Mucosa of descending colon (tissue), 3 donors: ENCODE data around the gene CDK5RAP2. TPM values are rescaled to one million over a fixed set of nuclear protein-coding genes. Genes with fewer than 3 reads are reported as not detected.

Experiments used
- ATAC-seq: fragments of 200-7000 bp; cut with Tn5 transposase; one replicate; pipeline ENCODE4 v1.9.1; 2020; ENCODE audit warnings: mild to moderate bottlenecking, moderate library complexity
- DNase-seq, 3 donors: peaks; one replicate each; pipeline ENCODE4 v3.0.0-alpha.2; 2020
- H3K36me3 ChIP-seq: fragments of 200-600 bp; one replicate; pipeline ENCODE4 v1.8.0; 2021; ENCODE audit warnings: low read depth, mild to moderate bottlenecking
- H3K4me1 ChIP-seq: fragments of 200-600 bp; one replicate; pipeline ENCODE4 v1.8.0; 2021; ENCODE audit warnings: low read depth, mild to moderate bottlenecking
- H3K4me3 ChIP-seq: fragments of 200-600 bp; one replicate; pipeline ENCODE4 v1.8.0; 2021; ENCODE audit warnings: mild to moderate bottlenecking
- H3K9me3 ChIP-seq: fragments of 200-600 bp; one replicate; pipeline ENCODE4 v1.8.0; 2021; ENCODE audit warnings: mild to moderate bottlenecking
- intact Hi-C, 2 donors: fragments of 100-400 bp; cut with DNase I in 1 of 2; cut with micrococcal nuclease in 1 of 2; formaldehyde crosslinking; loops; one replicate each; pipeline versions ENCODE4 v1.11.0 to v1.11.1; 2022; cut with DNase I, micrococcal nuclease
- total RNA-seq, 3 donors: library from RNA; stranded (reverse); fragmentation: NEBNext Ultra II Directional in 2 of 3; extraction: Animal tissue kit (Norgen Biotek cat#: 25700) in 2 of 3; gene quantifications; one replicate each; pipeline versions ENCODE4 v1.2.1 to v1.2.4, GENCODE V29; 2021 to 2023
- TF ChIP-seq, protein P1 (sequence below): fragments of 200-600 bp; IDR thresholded peaks from one replicate; pipeline ENCODE4 v1.8.0; 2022; ENCODE audit warnings: antibody characterized with exemption, mild to moderate bottlenecking
- donor health status: DM: no; HTN: no; CAD: no; lungs with moderate emphysema.
- donor health status: DM: no; HTN: no; CAD: no.
- donor health status: DM: no; HTN: yes; CAD: no.

CDK5RAP2 gene
- total RNA-seq, 3 donors from 2014 or later = 27.0 to 62.4 (median 35.1) TPM

DNA sequence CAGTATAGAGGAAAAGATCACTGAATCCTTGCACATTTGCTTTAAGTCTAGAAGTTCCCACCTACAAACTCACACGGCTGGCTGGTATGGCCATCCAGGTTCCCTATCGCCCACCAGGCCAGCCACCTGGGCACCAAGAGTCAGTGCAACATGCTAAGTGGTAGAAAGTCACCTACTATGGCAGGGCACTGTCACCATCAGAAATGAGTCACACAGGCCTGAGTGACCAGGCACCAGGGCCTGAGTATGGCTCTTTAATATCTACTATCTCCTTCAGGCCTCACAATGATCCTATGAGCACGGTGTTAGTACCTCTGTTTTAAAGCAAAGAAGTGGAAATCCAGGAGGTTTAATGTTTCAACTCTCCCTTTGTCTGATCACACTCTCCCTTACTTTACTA lies 156.2 kb downstream of the CDK5RAP2 start:
- no peak overlapping the region for H3K4me3 ChIP-seq
- no peaks in the 10 kb centered on the region for H3K36me3 ChIP-seq
- DNase-seq = no peak
- no peaks in the 10 kb centered on the region for H3K4me1 ChIP-seq
- H3K9me3 ChIP-seq = no peaks in the 10 kb centered on the region
- no peak for ATAC-seq
- intact Hi-C loops = no loop called here
- TF ChIP-seq, protein P1, sequence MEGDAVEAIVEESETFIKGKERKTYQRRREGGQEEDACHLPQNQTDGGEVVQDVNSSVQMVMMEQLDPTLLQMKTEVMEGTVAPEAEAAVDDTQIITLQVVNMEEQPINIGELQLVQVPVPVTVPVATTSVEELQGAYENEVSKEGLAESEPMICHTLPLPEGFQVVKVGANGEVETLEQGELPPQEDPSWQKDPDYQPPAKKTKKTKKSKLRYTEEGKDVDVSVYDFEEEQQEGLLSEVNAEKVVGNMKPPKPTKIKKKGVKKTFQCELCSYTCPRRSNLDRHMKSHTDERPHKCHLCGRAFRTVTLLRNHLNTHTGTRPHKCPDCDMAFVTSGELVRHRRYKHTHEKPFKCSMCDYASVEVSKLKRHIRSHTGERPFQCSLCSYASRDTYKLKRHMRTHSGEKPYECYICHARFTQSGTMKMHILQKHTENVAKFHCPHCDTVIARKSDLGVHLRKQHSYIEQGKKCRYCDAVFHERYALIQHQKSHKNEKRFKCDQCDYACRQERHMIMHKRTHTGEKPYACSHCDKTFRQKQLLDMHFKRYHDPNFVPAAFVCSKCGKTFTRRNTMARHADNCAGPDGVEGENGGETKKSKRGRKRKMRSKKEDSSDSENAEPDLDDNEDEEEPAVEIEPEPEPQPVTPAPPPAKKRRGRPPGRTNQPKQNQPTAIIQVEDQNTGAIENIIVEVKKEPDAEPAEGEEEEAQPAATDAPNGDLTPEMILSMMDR = no peak

DNA sequence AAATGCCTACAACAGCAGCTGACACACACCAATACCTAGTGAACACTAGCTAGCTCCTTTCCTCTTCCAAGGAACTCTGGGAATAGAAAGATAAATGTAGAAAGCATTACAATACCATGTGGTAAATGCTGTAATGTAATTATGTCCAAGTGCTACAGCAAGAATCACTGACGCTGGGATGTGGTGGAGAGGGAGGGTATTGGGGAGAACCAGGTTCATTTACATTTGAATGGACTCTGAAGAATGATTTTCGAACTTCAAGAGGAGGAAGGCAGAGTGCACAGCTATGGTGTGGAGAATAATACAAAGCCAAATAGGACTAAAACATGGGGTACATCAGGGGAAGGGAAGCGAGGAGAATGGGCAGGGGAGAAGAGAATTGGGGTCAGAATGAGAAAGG lies 158.0 kb downstream of the CDK5RAP2 start:
- no peaks in the 10 kb centered on the region for H3K36me3 ChIP-seq
- ATAC-seq = no peak
- intact Hi-C loops = no loop called here
- TF ChIP-seq, protein P1 = no peak
- no peak for DNase-seq
- no peak overlapping the region for H3K4me3 ChIP-seq
- no peaks in the 10 kb centered on the region for H3K9me3 ChIP-seq
- H3K4me1 ChIP-seq = no peaks in the 10 kb centered on the region

DNA sequence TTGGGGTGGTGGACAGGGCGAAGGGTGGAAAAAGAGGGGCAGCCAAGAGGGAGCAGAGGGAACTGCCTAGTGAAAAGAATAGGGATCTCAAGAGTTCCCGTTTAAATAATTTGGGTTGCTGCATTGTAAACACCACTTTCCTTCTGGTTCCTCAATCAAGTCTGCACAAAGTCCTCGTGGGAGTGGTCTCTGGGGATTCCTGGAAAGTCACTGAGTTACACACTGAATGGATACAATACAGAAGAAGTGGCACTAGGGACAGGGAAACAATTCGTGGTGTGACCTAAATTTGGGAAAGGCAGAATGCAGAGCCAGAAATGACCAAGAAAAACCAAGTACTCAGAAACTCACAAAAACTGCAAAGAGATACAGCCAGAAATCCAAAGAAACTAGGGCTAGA lies 161.7 kb downstream of the CDK5RAP2 start:
- Histone ChIP-seq H3K4me3 (no peak overlapping the region), H3K36me3 (no peaks in the 10 kb centered on the region), H3K4me1 (no peaks in the 10 kb centered on the region), H3K9me3 (no peaks in the 10 kb centered on the region)
- intact Hi-C loops = no loop called here
- ATAC-seq (no peak), DNase-seq (no peak)
- TF ChIP-seq, protein P1 = no peak

DNA sequence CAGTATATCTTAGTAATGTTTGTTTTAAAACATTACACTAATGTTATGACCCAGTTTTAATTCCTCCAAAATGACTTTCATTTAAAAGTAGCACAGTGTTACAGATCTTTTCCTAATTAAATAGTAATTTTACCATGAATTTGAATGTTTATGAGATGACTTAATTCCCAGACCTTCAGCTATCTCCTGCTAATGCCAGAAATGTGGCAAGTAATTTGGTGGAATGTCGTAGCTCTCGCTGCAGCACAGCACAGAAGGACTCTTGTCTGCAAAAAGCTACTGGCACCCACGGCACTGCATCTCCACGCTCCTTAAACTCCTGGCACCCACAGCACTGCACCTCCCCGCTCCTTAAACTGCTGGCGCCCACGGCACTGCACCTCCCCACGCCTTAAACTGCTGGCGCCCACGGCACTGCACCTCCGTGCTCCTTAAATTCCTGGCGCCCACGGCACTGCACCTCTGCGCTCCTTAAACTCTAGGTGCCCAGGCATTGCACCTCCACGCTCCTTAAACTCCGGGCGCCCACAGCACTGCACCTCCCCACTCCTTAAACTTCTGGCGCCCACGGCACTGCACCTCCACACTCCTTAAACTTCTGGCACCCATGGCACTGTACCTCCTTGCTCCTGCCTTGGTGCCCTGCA lies 163.1 kb downstream of the CDK5RAP2 start:
- no peaks in the 10 kb centered on the region for H3K36me3 ChIP-seq
- TF ChIP-seq, protein P1 = no peak
- no peaks in the 10 kb centered on the region for H3K9me3 ChIP-seq
- no peaks in the 10 kb centered on the region for H3K4me1 ChIP-seq
- DNase-seq = no peak
- H3K4me3 ChIP-seq = no peak overlapping the region
- intact Hi-C loops = no loop called here
- no peak for ATAC-seq

DNA sequence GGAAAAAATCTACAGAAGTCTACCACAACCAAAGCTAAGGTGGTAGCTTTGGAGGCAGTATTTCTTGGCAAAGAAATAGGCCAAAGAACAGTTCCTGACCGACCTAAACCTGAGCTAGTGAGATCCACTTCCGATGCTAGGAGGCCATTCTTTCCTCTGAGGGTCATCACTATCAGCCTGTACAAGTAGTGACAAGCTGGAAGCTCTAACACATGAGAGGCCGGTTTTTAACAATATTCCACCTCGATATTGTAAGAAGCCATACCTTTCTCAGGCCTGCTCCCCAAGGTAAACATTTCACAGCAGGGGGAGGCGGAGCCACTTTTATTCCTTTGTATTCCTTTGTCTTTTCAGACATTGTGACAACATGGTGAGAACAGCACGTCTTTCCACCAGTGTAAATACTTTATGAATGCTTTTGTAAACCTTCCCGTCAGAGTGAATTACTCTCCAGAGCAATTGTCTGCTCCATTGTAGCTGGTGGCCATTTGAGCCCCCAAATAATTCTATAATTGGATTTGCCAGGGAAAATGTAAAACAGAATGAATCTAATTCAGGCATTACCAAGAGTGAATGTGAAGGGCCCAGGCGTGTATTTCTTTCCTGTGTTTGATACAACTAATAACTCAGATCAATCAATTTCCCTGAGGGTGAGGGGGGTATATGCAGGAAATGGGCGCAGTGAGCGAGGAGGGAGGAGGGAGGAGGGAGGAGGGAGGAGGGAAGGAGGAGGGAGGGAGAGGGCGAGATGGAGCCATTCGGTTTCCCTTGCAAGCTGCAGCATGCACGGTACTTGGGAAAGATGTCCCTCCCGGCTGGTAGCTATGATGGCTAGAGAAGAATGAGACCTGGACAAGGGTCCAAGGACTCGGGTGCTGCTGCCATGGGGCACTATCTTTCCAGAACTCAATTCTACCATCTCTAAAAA lies 166.6 kb downstream of the CDK5RAP2 start:
- no peaks in the 10 kb centered on the region for H3K9me3 ChIP-seq
- intact Hi-C loops = no loop called here
- H3K4me3 ChIP-seq = no peak overlapping the region
- TF ChIP-seq, protein P1 = no peak
- no peak for DNase-seq
- no peaks in the 10 kb centered on the region for H3K36me3 ChIP-seq
- no peak for ATAC-seq
- no peaks in the 10 kb centered on the region for H3K4me1 ChIP-seq
